Measurements from ENCODE around the gene CRK.
"Not testable (repeated sequence)": the region's sequence is repeated elsewhere in the genome, so short reads cannot be mapped to it uniquely, and the experiment has no call there.

DNA sequence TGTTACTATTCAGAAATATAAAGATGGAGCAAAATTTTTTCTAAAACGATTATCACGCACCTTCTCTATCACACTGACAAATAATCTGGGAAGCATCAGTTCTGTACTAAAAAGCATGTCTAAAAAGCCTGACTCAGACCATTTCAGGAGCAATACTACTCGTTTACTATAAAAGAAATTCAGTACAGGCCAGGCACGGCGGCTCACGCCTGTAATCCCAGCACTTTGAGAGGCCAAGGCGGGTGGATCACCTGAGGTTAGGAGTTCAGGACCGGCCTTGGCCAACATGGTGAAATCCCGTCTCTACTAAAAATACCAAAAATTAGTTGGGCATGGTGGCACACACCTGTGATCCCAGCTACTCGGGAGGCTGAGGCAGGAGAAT is 77.6 kb downstream of the CRK start:
- TF ChIP-seq, protein P1, sequence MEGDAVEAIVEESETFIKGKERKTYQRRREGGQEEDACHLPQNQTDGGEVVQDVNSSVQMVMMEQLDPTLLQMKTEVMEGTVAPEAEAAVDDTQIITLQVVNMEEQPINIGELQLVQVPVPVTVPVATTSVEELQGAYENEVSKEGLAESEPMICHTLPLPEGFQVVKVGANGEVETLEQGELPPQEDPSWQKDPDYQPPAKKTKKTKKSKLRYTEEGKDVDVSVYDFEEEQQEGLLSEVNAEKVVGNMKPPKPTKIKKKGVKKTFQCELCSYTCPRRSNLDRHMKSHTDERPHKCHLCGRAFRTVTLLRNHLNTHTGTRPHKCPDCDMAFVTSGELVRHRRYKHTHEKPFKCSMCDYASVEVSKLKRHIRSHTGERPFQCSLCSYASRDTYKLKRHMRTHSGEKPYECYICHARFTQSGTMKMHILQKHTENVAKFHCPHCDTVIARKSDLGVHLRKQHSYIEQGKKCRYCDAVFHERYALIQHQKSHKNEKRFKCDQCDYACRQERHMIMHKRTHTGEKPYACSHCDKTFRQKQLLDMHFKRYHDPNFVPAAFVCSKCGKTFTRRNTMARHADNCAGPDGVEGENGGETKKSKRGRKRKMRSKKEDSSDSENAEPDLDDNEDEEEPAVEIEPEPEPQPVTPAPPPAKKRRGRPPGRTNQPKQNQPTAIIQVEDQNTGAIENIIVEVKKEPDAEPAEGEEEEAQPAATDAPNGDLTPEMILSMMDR (IDR thresholded peaks at IDR 0.05), result not testable (repeated sequence)
- TF ChIP-seq POLR2A (IDR thresholded peaks at IDR 0.05; ENCODE audit: low read depth); POLR2AphosphoS5 (IDR thresholded peaks at IDR 0.05): not testable (repeated sequence)
